Measurements from ENCODE around the gene IRAK1.

The IRAK1 gene

DNA sequence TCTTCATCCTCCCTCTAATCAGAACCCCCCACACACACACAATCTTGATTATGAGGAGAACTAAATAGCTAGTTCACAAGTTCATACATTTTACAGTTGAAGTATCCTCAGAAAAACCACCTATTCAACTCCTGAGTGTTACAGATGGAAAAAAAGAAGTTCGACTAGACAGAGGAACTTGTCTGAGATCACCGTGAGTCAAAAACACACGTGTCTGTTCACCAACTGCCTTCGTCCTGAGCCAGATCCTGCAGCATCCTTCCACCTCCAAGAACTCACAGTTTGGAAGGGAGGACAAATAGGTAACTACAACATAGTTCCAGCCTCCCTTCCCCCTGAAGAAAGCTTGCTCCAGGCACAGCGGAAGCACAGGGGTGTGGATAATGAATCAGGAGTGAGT, 19.0 kb upstream of the IRAK1 start:
- TF ChIP-seq, protein P1, sequence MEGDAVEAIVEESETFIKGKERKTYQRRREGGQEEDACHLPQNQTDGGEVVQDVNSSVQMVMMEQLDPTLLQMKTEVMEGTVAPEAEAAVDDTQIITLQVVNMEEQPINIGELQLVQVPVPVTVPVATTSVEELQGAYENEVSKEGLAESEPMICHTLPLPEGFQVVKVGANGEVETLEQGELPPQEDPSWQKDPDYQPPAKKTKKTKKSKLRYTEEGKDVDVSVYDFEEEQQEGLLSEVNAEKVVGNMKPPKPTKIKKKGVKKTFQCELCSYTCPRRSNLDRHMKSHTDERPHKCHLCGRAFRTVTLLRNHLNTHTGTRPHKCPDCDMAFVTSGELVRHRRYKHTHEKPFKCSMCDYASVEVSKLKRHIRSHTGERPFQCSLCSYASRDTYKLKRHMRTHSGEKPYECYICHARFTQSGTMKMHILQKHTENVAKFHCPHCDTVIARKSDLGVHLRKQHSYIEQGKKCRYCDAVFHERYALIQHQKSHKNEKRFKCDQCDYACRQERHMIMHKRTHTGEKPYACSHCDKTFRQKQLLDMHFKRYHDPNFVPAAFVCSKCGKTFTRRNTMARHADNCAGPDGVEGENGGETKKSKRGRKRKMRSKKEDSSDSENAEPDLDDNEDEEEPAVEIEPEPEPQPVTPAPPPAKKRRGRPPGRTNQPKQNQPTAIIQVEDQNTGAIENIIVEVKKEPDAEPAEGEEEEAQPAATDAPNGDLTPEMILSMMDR (IDR thresholded peaks at IDR 0.05), result no peak

DNA sequence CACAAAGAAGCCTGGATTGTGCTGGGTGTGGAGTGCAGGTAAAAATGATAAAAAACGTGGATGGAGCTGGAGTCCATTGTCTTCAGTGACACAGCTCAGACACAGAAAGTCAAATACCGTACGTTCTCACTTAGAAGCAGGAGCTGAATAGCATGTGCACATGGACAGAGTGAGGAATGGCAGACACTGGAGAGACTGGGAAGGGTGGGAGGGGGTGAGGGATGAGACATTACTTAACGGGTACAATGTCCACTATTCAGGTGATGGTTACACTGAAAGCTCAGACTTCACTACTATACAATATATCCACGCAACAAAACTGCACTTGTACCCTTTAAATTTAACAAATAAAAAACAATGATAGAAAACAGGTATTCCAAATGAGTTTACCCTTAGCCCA, 18.1 kb upstream of the IRAK1 start:
- TF ChIP-seq, protein P1 (IDR thresholded peaks at IDR 0.05), result no peak

DNA sequence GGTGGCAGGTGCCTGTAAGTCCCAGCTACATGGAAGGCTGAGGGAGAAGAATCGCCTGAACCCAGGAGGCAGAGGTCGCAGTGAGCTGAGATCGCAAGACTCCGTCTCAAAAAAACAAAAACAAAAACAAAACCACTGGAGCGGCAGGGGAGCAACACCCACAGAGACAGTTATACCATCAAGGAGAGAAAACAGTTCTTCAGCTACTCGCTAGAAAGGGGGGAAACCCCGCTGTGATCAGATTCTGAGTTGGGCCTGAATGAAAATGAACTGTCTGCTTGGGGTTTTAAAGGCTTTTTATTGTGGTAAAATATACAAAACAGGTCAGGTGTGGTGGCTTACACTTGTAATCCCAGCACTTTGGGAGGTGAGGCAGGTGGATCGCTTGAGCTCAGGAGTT, 16.8 kb upstream of the IRAK1 start:
- TF ChIP-seq, protein P1 (IDR thresholded peaks at IDR 0.05), result no peak

DNA sequence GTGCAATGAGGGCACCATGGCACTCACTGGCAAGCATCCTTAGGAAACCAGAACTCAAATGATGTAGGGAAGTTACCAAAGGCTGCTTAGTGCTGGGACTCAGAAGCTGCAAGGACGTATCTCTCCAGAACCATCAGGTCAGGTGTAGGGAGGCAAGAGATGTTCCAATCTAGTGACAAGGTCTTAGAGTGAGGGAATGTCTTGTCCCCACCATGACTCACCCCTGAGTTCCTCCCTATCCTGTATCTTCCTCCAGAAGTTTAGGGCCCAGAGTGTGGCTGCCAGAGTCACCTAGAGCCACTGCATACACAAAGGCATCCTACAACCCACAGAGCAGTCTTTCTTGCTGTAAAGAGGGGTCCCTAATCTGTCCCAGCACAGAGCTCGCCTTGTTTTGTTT, 14.1 kb upstream of the IRAK1 start:
- TF ChIP-seq, protein P1 (IDR thresholded peaks at IDR 0.05), result no peak

DNA sequence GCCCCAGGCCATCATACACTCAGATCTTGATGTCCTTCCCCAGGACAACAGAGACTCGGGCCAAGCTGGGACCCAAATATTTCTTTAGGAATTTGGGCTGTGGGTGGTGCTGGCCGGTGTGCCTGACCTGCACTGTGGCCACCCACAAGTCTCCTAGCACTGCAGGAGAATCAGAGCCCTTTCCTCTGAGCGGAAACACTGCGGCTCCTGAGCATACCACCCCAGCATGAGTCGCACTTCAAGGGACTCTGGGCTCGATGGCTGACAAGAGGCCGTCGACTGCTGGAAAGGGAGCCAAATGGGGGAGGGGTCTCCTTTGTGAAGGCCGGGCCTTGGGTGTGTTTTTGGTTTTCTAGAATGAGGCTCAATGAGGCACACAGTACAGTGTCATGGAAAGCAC, 13.0 kb upstream of the IRAK1 start:
- TF ChIP-seq, protein P1 (IDR thresholded peaks at IDR 0.05), result no peak

DNA sequence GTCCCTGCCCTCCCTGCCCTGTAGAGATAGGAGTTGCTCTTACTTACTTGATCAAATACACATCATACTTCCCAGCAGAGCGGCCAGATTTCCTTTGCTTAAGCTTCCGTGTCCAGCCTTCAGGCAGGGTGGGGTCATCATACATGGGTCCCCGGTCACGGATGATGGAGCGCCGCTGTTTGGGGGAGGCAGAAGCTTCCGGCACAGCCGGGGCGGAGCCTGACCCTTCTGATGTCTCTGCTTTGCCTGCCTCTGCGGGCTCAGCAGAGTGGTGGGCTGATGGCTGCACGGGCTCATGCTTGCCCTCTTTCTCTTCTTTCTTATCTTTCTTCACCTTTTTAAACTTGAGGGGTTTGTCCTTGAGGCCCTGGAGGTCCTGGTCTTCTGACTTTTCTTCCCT, 12.5 kb upstream of the IRAK1 start:
- TF ChIP-seq, protein P1 (IDR thresholded peaks at IDR 0.05), result no peak

DNA sequence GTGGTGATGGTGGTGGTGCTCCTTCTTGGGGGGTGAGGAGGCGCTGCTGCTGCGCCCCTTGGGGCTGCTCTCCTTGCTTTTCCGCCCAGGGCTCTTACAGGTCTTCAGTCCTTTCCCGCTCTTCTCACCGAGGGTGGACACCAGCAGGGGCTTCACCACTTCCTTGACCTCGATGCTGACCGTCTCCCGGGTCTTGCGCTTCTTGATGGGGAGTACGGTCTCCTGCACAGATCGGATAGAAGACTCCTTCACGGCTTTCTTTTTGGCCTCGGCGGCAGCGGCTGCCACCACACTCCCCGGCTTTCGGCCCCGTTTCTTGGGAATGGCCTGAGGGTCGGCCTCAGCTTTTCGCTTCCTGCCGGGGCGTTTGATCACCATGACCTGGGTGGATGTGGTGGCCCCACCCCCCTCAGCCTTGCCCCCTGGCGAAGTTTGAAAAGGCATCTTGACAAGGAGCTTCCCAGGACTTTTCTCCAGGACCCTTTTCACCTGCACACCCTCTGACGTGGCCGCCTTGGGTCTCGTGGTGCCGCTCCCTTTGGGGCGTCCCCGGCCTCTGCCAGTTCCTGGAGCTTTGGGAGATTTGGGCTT, 11.1 kb upstream of the IRAK1 start:
- TF ChIP-seq, protein P1 (IDR thresholded peaks at IDR 0.05), result no peak

DNA sequence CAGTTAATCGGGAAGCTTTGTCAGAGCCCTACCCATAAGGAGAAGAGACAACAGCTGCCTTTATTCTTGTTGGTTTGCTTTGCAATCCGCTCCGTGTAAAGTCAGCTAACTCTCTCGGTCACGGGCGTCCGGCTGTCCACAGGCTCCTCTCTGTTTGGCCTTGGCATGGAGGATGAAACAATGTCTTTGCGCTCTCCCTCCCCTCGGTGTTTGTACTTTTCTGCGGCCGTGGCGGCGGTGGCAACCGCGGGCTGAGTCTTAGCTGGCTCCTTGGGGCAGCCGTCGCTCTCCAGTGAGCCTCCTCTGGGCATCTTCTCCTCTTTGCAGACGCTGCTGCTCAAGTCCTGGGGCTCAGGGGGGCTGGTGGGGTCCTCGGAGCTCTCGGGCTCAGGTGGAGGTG, 10.6 kb upstream of the IRAK1 start:
- TF ChIP-seq, protein P1 (IDR thresholded peaks at IDR 0.05), result no peak

Measured in LNCAP (cell line).